Lung (tissue), 12 donors: Measurements from ENCODE around the gene MTO1. TPM values are rescaled to one million over a fixed set of nuclear protein-coding genes. Genes with fewer than 3 reads are reported as not detected.
"Not testable (repeated sequence)": the region's sequence is repeated elsewhere in the genome, so short reads cannot be mapped to it uniquely, and the experiment has no call there.

Experiments
- ATAC-seq: fragments of 200-7000 bp; cut with Tn5 transposase; one replicate; pipeline ENCODE4 v1.9.1; 2020; ENCODE audit warnings: moderate number of reproducible peaks; ENCODE audit not compliant: insufficient read depth, low FRiP score
- DNase-seq, 3 donors: peaks; one replicate each; pipeline ENCODE4 v3.0.0-alpha.2; 2013 to 2017
- H3K27ac ChIP-seq, 2 donors: one replicate each; pipeline ENCODE4 v1.5.1; 2013; ENCODE audit warnings: mild to moderate bottlenecking in 2 of 2, moderate library complexity in 2 of 2, control low read depth in 1 of 2, inconsistent platforms in 1 of 2, low read depth in 1 of 2, low read length in 1 of 2
- H3K27me3 ChIP-seq, 3 donors: one replicate each; pipeline ENCODE4 v1.5.1; 2013; ENCODE audit warnings: low read length in 2 of 3; ENCODE audit not compliant: control insufficient read depth in 3 of 3, insufficient read depth in 3 of 3
- H3K36me3 ChIP-seq, 4 donors: one replicate each; pipeline ENCODE4 v1.5.1; 2013; ENCODE audit warnings: low read length in 4 of 4, mild to moderate bottlenecking in 1 of 4, moderate library complexity in 1 of 4; ENCODE audit not compliant: control insufficient read depth in 4 of 4, insufficient read depth in 4 of 4
- H3K4me1 ChIP-seq, 5 donors: one replicate each; pipeline ENCODE4 v1.5.1; 2013; ENCODE audit warnings: low read length in 5 of 5, mild to moderate bottlenecking in 2 of 5, moderate library complexity in 1 of 5; ENCODE audit not compliant: control insufficient read depth in 5 of 5, insufficient read depth in 5 of 5
- H3K4me3 ChIP-seq: one replicate; pipeline ENCODE4 v1.5.1; 2013; ENCODE audit warnings: mild to moderate bottlenecking, control low read depth, moderate library complexity
- H3K9ac ChIP-seq, 2 donors: one replicate each; pipeline ENCODE4 v1.5.1; 2013; ENCODE audit warnings: low read length in 2 of 2, control low read depth in 1 of 2; ENCODE audit not compliant: insufficient read depth in 1 of 2
- H3K9me3 ChIP-seq, 4 donors: one replicate each; pipeline ENCODE4 v1.5.1; 2013; ENCODE audit warnings: low read length in 3 of 4, mild to moderate bottlenecking in 1 of 4, moderate library complexity in 1 of 4; ENCODE audit not compliant: control insufficient read depth in 4 of 4, insufficient read depth in 3 of 4
- WGBS, 2 donors: extraction: QIAGEN DNeasy Blood & Tissue Kit; methylation state at CpG; one replicate each; pipeline ENCODE4 v1.1.7; 2013; 5-methylcytosine and 5-hydroxymethylcytosine counted together
- polyA plus RNA-seq, 2 donors: library from polyadenylated mRNA; stranded (reverse); fragments of 200-250 nt; gene quantifications; one replicate each; pipeline ENCODE4 v1.2.1, GENCODE V29; 2013
- total RNA-seq, 2 donors: library from RNA; depleted of rRNA in 1 of 2; stranded (reverse); fragments of >200 nt in 1 of 2; gene quantifications; one replicate each; pipeline ENCODE4 v1.2.1, GENCODE V29; 2014 to 2021
- TF ChIP-seq, protein P1 (sequence below): IDR thresholded peaks from 2 replicates; pipeline ENCODE4 v1.5.1; 2012; ENCODE audit warnings: mild to moderate bottlenecking; ENCODE audit errors: control extremely low read depth, extremely low read depth
- donor health status: control.
- donor health status: control.
- donor health status: Bipolar disorder and iron deficiency.
- donor health status: healthy.
- donor health status: DM: yes; HTN: yes; CAD: no.

The MTO1 gene
- total and polyA plus RNA-seq, 4 donors = 11.1 to 23.6 (median 14.5) TPM

DNA sequence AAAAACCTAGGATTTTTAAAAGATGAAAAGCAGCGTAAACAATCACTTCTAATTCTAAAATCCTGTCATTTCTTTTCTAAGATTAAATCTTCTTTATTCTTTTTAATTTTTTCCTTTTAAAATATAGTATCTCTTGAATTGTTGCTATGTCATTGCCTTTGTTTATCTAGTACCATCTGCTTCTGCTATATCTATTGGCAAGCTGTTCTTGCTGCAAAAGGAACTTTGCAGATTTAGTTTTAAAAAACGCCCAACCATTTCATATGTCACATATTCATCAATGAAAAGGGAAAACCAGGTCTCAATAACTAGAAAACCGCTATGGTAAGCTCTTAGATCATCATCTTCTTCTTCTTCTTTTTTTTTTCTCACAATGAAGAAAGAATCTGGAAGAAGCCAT, 70.8 kb downstream of the MTO1 start:
- no peak for ATAC-seq
- TF ChIP-seq, protein P1, sequence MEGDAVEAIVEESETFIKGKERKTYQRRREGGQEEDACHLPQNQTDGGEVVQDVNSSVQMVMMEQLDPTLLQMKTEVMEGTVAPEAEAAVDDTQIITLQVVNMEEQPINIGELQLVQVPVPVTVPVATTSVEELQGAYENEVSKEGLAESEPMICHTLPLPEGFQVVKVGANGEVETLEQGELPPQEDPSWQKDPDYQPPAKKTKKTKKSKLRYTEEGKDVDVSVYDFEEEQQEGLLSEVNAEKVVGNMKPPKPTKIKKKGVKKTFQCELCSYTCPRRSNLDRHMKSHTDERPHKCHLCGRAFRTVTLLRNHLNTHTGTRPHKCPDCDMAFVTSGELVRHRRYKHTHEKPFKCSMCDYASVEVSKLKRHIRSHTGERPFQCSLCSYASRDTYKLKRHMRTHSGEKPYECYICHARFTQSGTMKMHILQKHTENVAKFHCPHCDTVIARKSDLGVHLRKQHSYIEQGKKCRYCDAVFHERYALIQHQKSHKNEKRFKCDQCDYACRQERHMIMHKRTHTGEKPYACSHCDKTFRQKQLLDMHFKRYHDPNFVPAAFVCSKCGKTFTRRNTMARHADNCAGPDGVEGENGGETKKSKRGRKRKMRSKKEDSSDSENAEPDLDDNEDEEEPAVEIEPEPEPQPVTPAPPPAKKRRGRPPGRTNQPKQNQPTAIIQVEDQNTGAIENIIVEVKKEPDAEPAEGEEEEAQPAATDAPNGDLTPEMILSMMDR = no peak
- WGBS, 2 donors = 85 to 91% methylated on average over 3 of the region's 3 CpGs
- H3K9me3 ChIP-seq = no peaks in the 10 kb centered on the region
- DNase-seq = no peak
- no peaks in the 10 kb centered on the region for H3K36me3 ChIP-seq
- no peak overlapping the region for H3K27ac ChIP-seq
- H3K4me1 ChIP-seq = no peaks in the 10 kb centered on the region
- H3K4me3 ChIP-seq = no peak overlapping the region
- no peaks in the 10 kb centered on the region for H3K27me3 ChIP-seq
- H3K9ac ChIP-seq = no peak overlapping the region

- WGBS, 2 donors = 80 to 93% methylated on average over 2 of the region's 2 CpGs
- no peak overlapping the region for H3K4me3 ChIP-seq
- no peaks in the 10 kb centered on the region for H3K36me3 ChIP-seq
- no peaks in the 10 kb centered on the region for H3K4me1 ChIP-seq
- DNase-seq = no peak
- no peak overlapping the region for H3K27ac ChIP-seq
- H3K27me3 ChIP-seq = no peaks in the 10 kb centered on the region
- no peak for ATAC-seq
- no peaks in the 10 kb centered on the region for H3K9me3 ChIP-seq
- H3K9ac ChIP-seq = no peak overlapping the region
- TF ChIP-seq, protein P1 = no peak
These were observed 73.1 kb downstream of the MTO1 start for GRCh38 chr6:73534628-73535027.

DNA sequence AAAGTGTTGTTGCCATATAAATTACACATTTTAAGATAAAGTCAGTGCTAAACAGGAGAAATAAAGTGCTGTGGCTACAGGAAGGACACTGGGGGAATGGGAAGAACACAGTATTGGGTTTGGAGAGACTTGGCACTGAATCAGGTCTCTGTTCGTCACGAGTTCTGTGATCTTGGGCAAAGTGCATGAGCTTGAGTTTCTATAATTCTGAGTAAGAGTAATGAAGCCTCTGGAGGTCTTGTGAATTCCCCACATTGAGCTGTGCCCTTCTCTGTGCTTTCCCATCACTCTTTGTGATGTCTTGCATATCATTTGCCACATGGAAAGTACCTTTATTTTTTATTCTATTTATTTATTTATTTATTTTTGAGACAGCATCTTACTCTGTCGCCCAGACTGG, 76.1 kb downstream of the MTO1 start:
- 92 to 96% methylated on average over 3 of the region's 3 CpGs for WGBS, 2 donors
- Histone ChIP-seq H3K27ac (no peak overlapping the region), H3K4me1 (no peaks in the 10 kb centered on the region), H3K9me3 (no peaks in the 10 kb centered on the region), H3K27me3 (no peaks in the 10 kb centered on the region), H3K36me3 (no peaks in the 10 kb centered on the region), H3K9ac (no peak overlapping the region), H3K4me3 (no peak overlapping the region)
- DNase-seq (no peak), ATAC-seq (no peak)
- TF ChIP-seq, protein P1 = no peak

DNA sequence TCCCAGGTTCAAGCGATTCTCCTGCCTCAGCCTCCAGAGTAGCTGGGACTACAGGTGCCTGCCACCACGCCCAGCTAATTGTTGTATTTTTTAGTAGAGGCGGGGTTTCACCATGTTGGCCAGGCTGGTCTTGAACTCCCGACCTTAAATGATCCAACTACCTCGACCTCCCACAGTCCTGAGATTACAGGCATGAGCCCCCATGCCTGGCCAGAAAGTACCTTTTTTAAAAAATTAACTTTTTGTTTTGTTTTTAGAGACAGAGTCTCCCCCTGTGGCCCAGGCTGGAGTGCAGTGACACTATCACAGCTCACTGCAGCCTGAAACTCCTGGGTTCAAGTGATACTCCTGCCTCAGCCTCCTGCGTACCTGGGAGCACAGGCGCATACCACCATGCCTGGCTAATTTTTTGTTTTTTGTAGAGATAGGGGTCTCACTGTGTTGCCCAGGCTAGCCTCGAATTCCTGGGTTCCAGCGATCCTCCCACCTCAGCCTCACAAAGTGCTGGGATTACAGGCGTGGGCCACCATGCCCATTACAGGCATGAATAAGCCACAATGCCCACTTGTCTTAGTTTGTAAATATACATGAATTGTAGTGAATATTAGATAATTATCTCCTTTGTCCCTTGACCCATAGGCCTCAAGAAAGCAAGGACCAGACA, 76.7 kb downstream of the MTO1 start:
- H3K36me3 ChIP-seq = no peaks in the 10 kb centered on the region
- no peak overlapping the region for H3K9ac ChIP-seq
- no peaks in the 10 kb centered on the region for H3K9me3 ChIP-seq
- ATAC-seq (no peak), DNase-seq (no peak)
- no peak overlapping the region for H3K4me3 ChIP-seq
- H3K27me3 ChIP-seq = no peaks in the 10 kb centered on the region
- H3K27ac ChIP-seq = no peak overlapping the region
- H3K4me1 ChIP-seq = no peaks in the 10 kb centered on the region
- TF ChIP-seq, protein P1 = no peak
- WGBS, 2 donors = 92 to 96% methylated on average over 10 of the region's 10 CpGs

GRCh38 chr6:73542481-73542880, 80.9 kb downstream of the MTO1 start:
- H3K4me1 ChIP-seq, H3K27me3 ChIP-seq, H3K9ac ChIP-seq, H3K27ac ChIP-seq, DNase-seq, H3K4me3 ChIP-seq, H3K9me3 ChIP-seq, H3K36me3 ChIP-seq, ATAC-seq: not testable (repeated sequence)
- 90 to 93% methylated on average over 3 of the region's 3 CpGs for WGBS, 2 donors
